OCI-LY7 (cell line): ENCODE results near the gene CNPY2. TPM values are rescaled to one million over a fixed set of nuclear protein-coding genes. Genes with fewer than 3 reads are reported as not detected.

Source experiments
- BruUV-seq: library from RNA; stranded (reverse); fragments of 400-500 nt; replicated peaks from 2 replicates; lab custom pipeline; 2021; lab: Mats Ljungman, UMichigan
- CTCF ChIA-PET: fragments of 300-600 bp; sonication (Branson Sonifier 250); formaldehyde crosslinking; loops from one replicate; lab custom pipeline; 2022; ENCODE audit warnings: antibody characterized with exemption; ENCODE audit not compliant: unreplicated experiment; lab: Charles Lee
- POLR2A ChIA-PET: fragments of 300-600 bp; sonication (Branson Sonifier 250); formaldehyde crosslinking; loops from one replicate; lab custom pipeline; 2022; ENCODE audit warnings: antibody characterized with exemption; lab: Charles Lee
- DNase-seq: peaks from one replicate; pipeline ENCODE4 v3.0.0-alpha.2; 2015; ENCODE audit warnings: low spot score
- H2AFZ ChIP-seq: fragments of 200-600 bp; sonication (generic), shearing (Covaris generic); 2 replicates; pipeline ENCODE4 v1.6.1; 2014; ENCODE audit warnings: mild to moderate bottlenecking, antibody characterized with exemption, low read length, moderate library complexity
- H3K27ac ChIP-seq: fragments of 200-600 bp; sonication (generic); 2 replicates; pipeline ENCODE4 v1.5.1; 2014; ENCODE audit warnings: mixed run types, low read depth, mild to moderate bottlenecking, moderate library complexity, low read length, inconsistent platforms; ENCODE audit not compliant: poor library complexity, severe bottlenecking
- H3K36me3 ChIP-seq: fragments of 200-600 bp; sonication (generic); 2 replicates; pipeline ENCODE4 v1.6.1; 2014; ENCODE audit warnings: mild to moderate bottlenecking, antibody characterized with exemption, low read length, moderate library complexity, mixed read lengths; ENCODE audit not compliant: insufficient read depth
- H3K4me1 ChIP-seq: fragments of 200-600 bp; sonication (generic); 2 replicates; pipeline ENCODE4 v1.5.1; 2014; ENCODE audit warnings: mild to moderate bottlenecking, low read length; ENCODE audit not compliant: insufficient read depth, poor library complexity, severe bottlenecking
- H3K4me2 ChIP-seq: fragments of 200-600 bp; sonication (generic); 2 replicates; pipeline ENCODE4 v1.6.1; 2014; ENCODE audit warnings: mild to moderate bottlenecking, low read length
- H3K4me3 ChIP-seq: fragments of 200-600 bp; sonication (generic); 2 replicates; pipeline ENCODE4 v1.5.1; 2014; ENCODE audit warnings: mild to moderate bottlenecking, low read depth, low read length; ENCODE audit not compliant: poor library complexity, severe bottlenecking
- H3K79me2 ChIP-seq: fragments of 200-600 bp; sonication (generic); 2 replicates; pipeline ENCODE4 v1.6.1; 2016; ENCODE audit warnings: low read depth, mild to moderate bottlenecking, low read length, moderate library complexity, mixed read lengths; ENCODE audit not compliant: insufficient read depth
- H3K9me2 ChIP-seq: fragments of 200-600 bp; sonication (generic); 2 replicates; pipeline ENCODE4 v1.6.1; 2016; ENCODE audit warnings: mild to moderate bottlenecking, low read length, mixed read lengths; ENCODE audit not compliant: insufficient read depth
- H3K9me3 ChIP-seq: fragments of 200-600 bp; sonication (generic); 2 replicates; pipeline ENCODE4 v1.6.1; 2014; ENCODE audit warnings: mild to moderate bottlenecking, mixed run types, low read length, mixed read lengths
- H4K20me1 ChIP-seq: fragments of 200-600 bp; sonication (generic); 2 replicates; pipeline ENCODE4 v1.6.1; 2014; ENCODE audit warnings: mild to moderate bottlenecking, antibody characterized with exemption, low read length, moderate library complexity, mixed read lengths; ENCODE audit not compliant: insufficient read depth
- CTCF ChIP-seq: fragments of 200-600 bp; sonication (generic); conservative IDR thresholded peaks from 2 replicates; pipeline ENCODE4 v1.5.1; 2014; ENCODE audit warnings: mild to moderate bottlenecking, antibody characterized with exemption, low read length, moderate library complexity, mixed read lengths
- EZH2phosphoT487 ChIP-seq: fragments of 200-600 bp; sonication (generic); IDR thresholded peaks from 2 replicates; pipeline ENCODE4 v1.6.1; 2018; ENCODE audit warnings: low read depth, borderline replicate concordance, mild to moderate bottlenecking, mixed run types, antibody characterized with exemption, low read length, moderate library complexity, mixed read lengths
- intact Hi-C: fragments of 100-400 bp; cut with micrococcal nuclease; formaldehyde crosslinking; loops from one replicate; pipeline ENCODE4 v1.10.0; 2022; ENCODE audit not compliant: unreplicated experiment
- total RNA-seq, 2 experiments: library from RNA; depleted of rRNA in 1 of 2; stranded (reverse); fragments of >200 nt in 1 of 2; shearing (Covaris generic) in 1 of 2; gene quantifications; 2 replicates each; pipeline ENCODE4 v1.2.3, GENCODE V29; 2014 to 2022

Gene CNPY2
- total RNA-seq, 2 experiments from 2014 or later: 75.5 to 85.5 TPM

GRCh38 chr12:56361487-56362129 is 45.8 kb upstream of the CNPY2 start:
- no peak overlapping the region for H3K4me3 ChIP-seq
- peak overlapping the region; percentile 83; the same call in 1 of the 2 replicates for H3K4me2 ChIP-seq
- no peaks in the 10 kb centered on the region for H4K20me1 ChIP-seq
- H3K36me3 ChIP-seq: no peaks in the 10 kb centered on the region
- POLR2A ChIA-PET: interaction anchor here (0.6 to 7.6 kb wide), 13 partner anchors 9 to 234 kb away, joined by 3 to 116 read pairs (median 17); partner anchors contain the start of genes CNPY2, ESYT1, IL23A and PAN2
- H3K9me2 ChIP-seq: no peaks in the 10 kb centered on the region
- no peak overlapping the region for H3K27ac ChIP-seq
- CTCF ChIA-PET: interaction anchor here (0.9 kb wide), 1 partner anchor 56 kb away, joined by 3 read pairs; no protein-coding TSS in a partner anchor
- intact Hi-C loops: loop anchor here (2.0 kb wide), 2 partner anchors 23 to 87 kb away; partner anchors contain the start of genes IL23A and TIMELESS
- H2AFZ ChIP-seq: no peak overlapping the region
- no peak for DNase-seq
- no peak for TF ChIP-seq CTCF
- TF ChIP-seq EZH2phosphoT487: no peak
- BruUV-seq: no TSS peak
- H3K79me2 ChIP-seq: peaks cover 29% of the 10 kb centered on the region
- peaks cover 42% of the 10 kb centered on the region for H3K4me1 ChIP-seq
- H3K9me3 ChIP-seq: no peaks in the 10 kb centered on the region

DNA sequence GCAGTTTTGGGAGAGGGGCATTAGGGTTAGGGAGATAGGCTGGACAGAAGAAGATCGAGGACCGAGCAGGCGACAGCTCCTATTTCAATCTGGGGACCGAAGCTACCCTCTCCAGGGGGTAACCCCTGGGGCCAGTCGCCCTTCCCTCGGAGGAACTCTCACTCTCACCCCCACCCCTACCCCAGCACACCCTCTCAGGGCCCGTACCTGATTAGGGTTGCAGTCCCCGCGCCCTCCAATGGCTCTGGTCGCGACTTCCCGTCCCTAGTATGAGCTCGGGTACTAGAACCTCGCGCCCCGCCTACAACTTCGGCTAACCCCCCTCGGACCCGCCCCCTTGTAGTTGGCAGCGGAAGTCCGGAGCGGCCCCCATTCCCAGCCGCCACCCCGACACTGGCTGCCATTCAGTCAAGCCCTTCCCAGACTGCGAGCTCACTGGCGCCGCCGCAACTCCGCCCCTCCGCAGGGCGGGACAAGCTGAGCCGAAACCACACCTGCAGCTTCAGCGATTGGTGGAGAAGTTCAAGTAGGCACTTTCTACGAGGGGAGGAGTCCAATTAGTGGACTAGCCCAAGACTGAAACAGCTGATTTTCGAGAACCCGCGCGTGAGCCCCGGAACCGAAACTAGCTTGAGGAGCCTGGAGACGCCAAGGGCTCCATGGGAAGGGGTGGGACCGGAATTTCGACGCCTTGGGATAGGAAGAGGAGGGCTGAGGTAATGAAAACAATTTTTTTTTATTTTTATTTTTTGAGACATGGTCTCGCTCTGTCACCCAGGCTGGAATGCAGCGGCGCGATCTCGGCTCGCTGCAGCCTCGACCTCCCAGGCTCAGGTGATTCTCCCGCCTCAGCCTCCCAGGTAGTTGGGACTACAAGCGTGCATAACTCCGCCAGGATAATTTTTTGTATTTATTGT is 44.3 kb upstream of the CNPY2 start, which contains the start of gene STAT2:
Gene STAT2 (minus strand): TSS at position 257 of the 917 bp plus-strand sequence. CDS start 3,536 bp downstream, outside the sequence.
- peak within 1 kb of the TSS; percentile 54; the same call in 1 of the 2 replicates for H2AFZ ChIP-seq
- intact Hi-C loops: loop anchor here (1.0 to 2.0 kb wide), 5 partner anchors 15 to 104 kb away; partner anchors contain the start of genes IL23A and TIMELESS
- CTCF ChIA-PET: interaction anchor here (0.6 to 3.1 kb wide), 12 partner anchors 13 to 232 kb away, joined by 3 to 21 read pairs (median 4); partner anchors contain the start of genes ESYT1, IL23A and TIMELESS

More for the DNA sequence above, 44.3 kb upstream of the CNPY2 start, which contains the start of gene STAT2:
- peak; percentile 100 for DNase-seq
- no peak for TF ChIP-seq EZH2phosphoT487
- TF ChIP-seq CTCF: no peak
- Histone ChIP-seq H3K9me2 (no peaks in the 10 kb centered on the region), H3K9me3 (no peaks in the 10 kb centered on the region), H3K4me2 (peak within 1 kb of the TSS; percentile 91), H3K4me1 (peaks cover 39% of the 10 kb centered on the region), H3K36me3 (peaks cover 13% of the 10 kb centered on the region), H4K20me1 (no peaks in the 10 kb centered on the region), H3K79me2 (peaks cover 29% of the 10 kb centered on the region), H3K27ac (peak within 1 kb of the TSS; percentile 53), H3K4me3 (peak within 1 kb of the TSS; percentile 95)
- POLR2A ChIA-PET: interaction anchor here (0.6 to 7.6 kb wide), 32 partner anchors 10 to 973 kb away, joined by 3 to 116 read pairs (median 4); partner anchors contain the start of genes CNPY2, ESYT1, IL23A and ORMDL2
- no TSS peak for BruUV-seq
